Measurements from ENCODE around the gene HDHD5.

Gene HDHD5

GRCh38 chr22:17133137-17133536 is 25.9 kb downstream of the HDHD5 start:
- no peak for TF ChIP-seq TEAD4 (IDR thresholded peaks at IDR 0.05)
- no peak for TF ChIP-seq CEBPB (IDR thresholded peaks at IDR 0.05)
- TF ChIP-seq REST (IDR thresholded peaks at IDR 0.05; ENCODE audit: low read depth), result no peak
- TF ChIP-seq EGR1 (IDR thresholded peaks at IDR 0.05), result no peak
- TF ChIP-seq NFIC (IDR thresholded peaks at IDR 0.05), result no peak
- no peak for TF ChIP-seq YY1 (IDR thresholded peaks at IDR 0.05; ENCODE audit: low read depth)
- no peak for TF ChIP-seq USF1 (IDR thresholded peaks at IDR 0.05)
- no peak for TF ChIP-seq RAD21 (IDR thresholded peaks at IDR 0.05; ENCODE audit: low read depth)
- no peak for TF ChIP-seq FOXM1 (IDR thresholded peaks at IDR 0.05; ENCODE audit: borderline replicate concordance, low read depth)
- TF ChIP-seq TAF1 (IDR thresholded peaks at IDR 0.05; ENCODE audit: low read depth), result no peak
- no peak for TF ChIP-seq TCF12 (IDR thresholded peaks at IDR 0.05; ENCODE audit: low read depth)
- no peak for TF ChIP-seq MAX (IDR thresholded peaks at IDR 0.05)
- no peak for TF ChIP-seq ZBTB7A (IDR thresholded peaks at IDR 0.05; ENCODE audit: low read depth)
- no peak for TF ChIP-seq CREB1 (IDR thresholded peaks at IDR 0.05; ENCODE audit: low read depth)
- TF ChIP-seq EP300 (IDR thresholded peaks at IDR 0.05; ENCODE audit: borderline replicate concordance), result no peak

- no peak for TF ChIP-seq CEBPB (IDR thresholded peaks at IDR 0.05)
- TF ChIP-seq USF1 (IDR thresholded peaks at IDR 0.05), result no peak
- no peak for TF ChIP-seq ZBTB7A (IDR thresholded peaks at IDR 0.05; ENCODE audit: low read depth)
- TF ChIP-seq TAF1 (IDR thresholded peaks at IDR 0.05; ENCODE audit: low read depth), result no peak
- no peak for TF ChIP-seq TEAD4 (IDR thresholded peaks at IDR 0.05)
- no peak for TF ChIP-seq CREB1 (IDR thresholded peaks at IDR 0.05; ENCODE audit: low read depth)
- TF ChIP-seq RAD21 (IDR thresholded peaks at IDR 0.05; ENCODE audit: low read depth), result no peak
- no peak for TF ChIP-seq EGR1 (IDR thresholded peaks at IDR 0.05)
- no peak for TF ChIP-seq REST (IDR thresholded peaks at IDR 0.05; ENCODE audit: low read depth)
- no peak for TF ChIP-seq TCF12 (IDR thresholded peaks at IDR 0.05; ENCODE audit: low read depth)
- TF ChIP-seq MAX (IDR thresholded peaks at IDR 0.05), result no peak
- no peak for TF ChIP-seq YY1 (IDR thresholded peaks at IDR 0.05; ENCODE audit: low read depth)
- no peak for TF ChIP-seq FOXM1 (IDR thresholded peaks at IDR 0.05; ENCODE audit: borderline replicate concordance, low read depth)
Observed at GRCh38 chr22:17132112-17132511, 27.0 kb downstream of the HDHD5 start.

- TF ChIP-seq REST (IDR thresholded peaks at IDR 0.05; ENCODE audit: low read depth) (no peak), EP300 (IDR thresholded peaks at IDR 0.05; ENCODE audit: borderline replicate concordance) (no peak), MAX (IDR thresholded peaks at IDR 0.05) (no peak), RAD21 (IDR thresholded peaks at IDR 0.05; ENCODE audit: low read depth) (no peak; the same call in 1 of the 2 replicates), CEBPB (IDR thresholded peaks at IDR 0.05) (no peak), FOXM1 (IDR thresholded peaks at IDR 0.05; ENCODE audit: borderline replicate concordance, low read depth) (no peak), ZBTB7A (IDR thresholded peaks at IDR 0.05; ENCODE audit: low read depth) (no peak), TCF12 (IDR thresholded peaks at IDR 0.05; ENCODE audit: low read depth) (no peak), TAF1 (IDR thresholded peaks at IDR 0.05; ENCODE audit: low read depth) (no peak), TEAD4 (IDR thresholded peaks at IDR 0.05) (no peak), EGR1 (IDR thresholded peaks at IDR 0.05) (no peak), YY1 (IDR thresholded peaks at IDR 0.05; ENCODE audit: low read depth) (no peak), CREB1 (IDR thresholded peaks at IDR 0.05; ENCODE audit: low read depth) (no peak)
Observed at GRCh38 chr22:17131686-17132085, 27.4 kb downstream of the HDHD5 start.

GRCh38 chr22:17130199-17130598 is 28.9 kb downstream of the HDHD5 start:
- TF ChIP-seq FOXM1 (IDR thresholded peaks at IDR 0.05; ENCODE audit: borderline replicate concordance, low read depth) (no peak), CREB1 (IDR thresholded peaks at IDR 0.05; ENCODE audit: low read depth) (no peak), NFIC (IDR thresholded peaks at IDR 0.05) (no peak), YY1 (IDR thresholded peaks at IDR 0.05; ENCODE audit: low read depth) (no peak), ZBTB7A (IDR thresholded peaks at IDR 0.05; ENCODE audit: low read depth) (no peak), TAF1 (IDR thresholded peaks at IDR 0.05; ENCODE audit: low read depth) (no peak), CEBPB (IDR thresholded peaks at IDR 0.05) (no peak), REST (IDR thresholded peaks at IDR 0.05; ENCODE audit: low read depth) (no peak), TCF12 (IDR thresholded peaks at IDR 0.05; ENCODE audit: low read depth) (no peak), RAD21 (IDR thresholded peaks at IDR 0.05; ENCODE audit: low read depth) (no peak), EP300 (IDR thresholded peaks at IDR 0.05; ENCODE audit: borderline replicate concordance) (no peak), MAX (IDR thresholded peaks at IDR 0.05) (no peak), TEAD4 (IDR thresholded peaks at IDR 0.05) (no peak), USF1 (IDR thresholded peaks at IDR 0.05) (no peak), EGR1 (IDR thresholded peaks at IDR 0.05) (no peak)

Data from Ishikawa (cell line).